MM.1S (cell line): ENCODE measurements around the gene TGFB1.

ENCODE experiments used
- CTCF ChIP-seq: fragments of 300-600 bp; sonication (generic); IDR thresholded peaks from 2 replicates; pipeline ENCODE4 v1.5.1; 2016; ENCODE audit warnings: antibody characterized with exemption, low read length, mixed read lengths
- EZH2 ChIP-seq: fragments of 300-600 bp; sonication (generic); optimal IDR thresholded peaks from 2 replicates; pipeline ENCODE3; 2017; ENCODE audit warnings: low read depth, mild to moderate bottlenecking, antibody characterized with exemption, low read length, mixed read lengths
- EZH2phosphoT487 ChIP-seq: fragments of 300-600 bp; sonication (generic); IDR thresholded peaks from 2 replicates; pipeline ENCODE4 v1.6.1; 2018; ENCODE audit warnings: antibody characterized with exemption, low read length

- TF ChIP-seq EZH2phosphoT487 (no peak), EZH2 (no peak), CTCF (no peak)
Measured at GRCh38 chr19:41363371-41363752, 9.6 kb upstream of the TGFB1 start.
